Psoas muscle (tissue), 8 donors: ENCODE measurements around the gene MYH1. TPM values are rescaled to one million over a fixed set of nuclear protein-coding genes. Genes with fewer than 3 reads are reported as not detected.

ENCODE experiments used
- ATAC-seq, 4 donors: fragments of 200-7000 bp; cut with Tn5 transposase; one replicate each; pipeline ENCODE4 v1.9.1; 2020; ENCODE audit warnings: moderate library complexity in 3 of 4, mild to moderate bottlenecking in 2 of 4
- DNase-seq, 2 donors: peaks; one replicate each; pipeline ENCODE4 v3.0.0-alpha.2; 2020
- H3K27ac ChIP-seq: fragments of 200-600 bp; one replicate; pipeline ENCODE4 v1.8.0; 2022
- H3K27me3 ChIP-seq, 3 donors: fragments of 200-600 bp in 1 of 3; one replicate each; pipeline versions ENCODE4 v1.6.1 to v1.8.0; 2013 to 2022; ENCODE audit warnings: low read length in 2 of 3, mild to moderate bottlenecking in 2 of 3, moderate library complexity in 1 of 3; ENCODE audit not compliant: insufficient read depth in 3 of 3
- H3K36me3 ChIP-seq, 2 donors: fragments of 200-600 bp in 1 of 2; one replicate each; pipeline versions ENCODE4 v1.6.1 to v1.8.0; 2013 to 2022; ENCODE audit warnings: low read depth in 1 of 2, mild to moderate bottlenecking in 1 of 2, moderate library complexity in 1 of 2; ENCODE audit not compliant: insufficient read depth in 1 of 2
- H3K4me1 ChIP-seq: fragments of 200-600 bp; one replicate; pipeline ENCODE4 v1.8.0; 2022
- H3K4me3 ChIP-seq: fragments of 200-600 bp; one replicate; pipeline ENCODE4 v1.8.0; 2022; ENCODE audit warnings: mild to moderate bottlenecking
- H3K9me3 ChIP-seq: fragments of 200-600 bp; one replicate; pipeline ENCODE4 v1.8.0; 2022
- CTCF ChIP-seq: fragments of 200-600 bp; IDR thresholded peaks from one replicate; pipeline ENCODE4 v1.8.0; 2022; ENCODE audit warnings: antibody characterized with exemption
- whole genome bisulfite sequencing, 3 donors: extraction: QIAGEN DNeasy Blood & Tissue Kit; methylation state at CpG; one replicate each; pipeline versions ENCODE4 v1.1.6 to v1.1.7; 2013; 5-methylcytosine and 5-hydroxymethylcytosine counted together
- intact Hi-C, 2 donors: fragments of 100-400 bp; cut with DNase I; formaldehyde crosslinking; loops; one replicate each; pipeline versions ENCODE4 v1.11.0 to v1.14.2; 2022
- polyA plus RNA-seq, 3 donors: library from polyadenylated mRNA; stranded (reverse); fragments of 200-250 nt; gene quantifications; one replicate each; pipeline ENCODE4 v1.2.3, GENCODE V29; 2013
- total RNA-seq, 4 donors: library from RNA; stranded (reverse); fragmentation: NEBNext Ultra II Directional in 2 of 4; extraction: Animal tissue kit (Norgen Biotek cat#: 25700) in 2 of 4; gene quantifications; one replicate each; pipeline versions ENCODE4 v1.2.1 to v1.2.4, GENCODE V29; 2021 to 2023
- donor health status: healthy with polysubstance abuse.
- donor health status: DM: no; HTN: no; CAD: no; lungs with moderate emphysema.
- donor health status: Bipolar disorder and iron deficiency.
- donor health status: healthy.
- donor health status: DM: yes; HTN: yes; CAD: no.
- donor health status: DM: no; HTN: no; CAD: no.
- donor health status: DM: no; HTN: no; CAD: no.
- donor health status: DM: yes; HTN: yes; CAD: no.

Gene MYH1
- total and polyA plus RNA-seq, 7 donors = 61.5 to 3,329 (median 1,180) TPM

GRCh38 chr17:10482252-10482651, 36.1 kb downstream of the MYH1 start:
- no peak for TF ChIP-seq CTCF
- H3K36me3 ChIP-seq = no peaks in the 10 kb centered on the region
- intact Hi-C loops = no loop called here
- DNase-seq = no peak
- no peak overlapping the region for H3K27ac ChIP-seq
- H3K4me1 ChIP-seq = no peaks in the 10 kb centered on the region
- ATAC-seq = no peak
- peaks cover 0 to 5% (median 0%) of the 10 kb centered on the region in 3 donors for H3K27me3 ChIP-seq
- no peaks in the 10 kb centered on the region for H3K9me3 ChIP-seq
- H3K4me3 ChIP-seq = no peak overlapping the region
- WGBS, 3 donors = 43 to 56% (median 53%) methylated on average over 1 of the region's 1 CpG

- no peaks in the 10 kb centered on the region for H3K36me3 ChIP-seq
- DNase-seq (no peak), ATAC-seq (no peak)
- no peaks in the 10 kb centered on the region for H3K9me3 ChIP-seq
- intact Hi-C loops = loop anchor here in 1 of 2 donors (10.0 kb wide), 2 partner anchors 83 to 153 kb away; no protein-coding TSS in a partner anchor
- H3K4me3 ChIP-seq = no peak overlapping the region
- H3K27ac ChIP-seq = no peak overlapping the region
- WGBS, 3 donors = 72 to 90% (median 80%) methylated on average over 1 of the region's 1 CpG
- TF ChIP-seq CTCF = no peak
- peaks cover 0 to 5% (median 0%) of the 10 kb centered on the region in 3 donors for H3K27me3 ChIP-seq
- no peaks in the 10 kb centered on the region for H3K4me1 ChIP-seq
Measured at GRCh38 chr17:10477701-10478100, 40.6 kb downstream of the MYH1 start.

- intact Hi-C loops = loop anchor here in 1 of 2 donors (10.0 kb wide), 2 partner anchors 80 to 150 kb away; no protein-coding TSS in a partner anchor
- Histone ChIP-seq H3K4me3 (no peak overlapping the region), H3K27me3 (peaks cover 0 to 5% (median 0%) of the 10 kb centered on the region in 3 donors), H3K9me3 (no peaks in the 10 kb centered on the region), H3K36me3 (no peaks in the 10 kb centered on the region), H3K27ac (no peak overlapping the region), H3K4me1 (no peaks in the 10 kb centered on the region)
- no peak for DNase-seq
- no peak for TF ChIP-seq CTCF
- 79 to 89% (median 84%) methylated on average over 4 of the region's 4 CpGs for WGBS, 3 donors
- no peak for ATAC-seq
Measured at GRCh38 chr17:10474536-10474935, 43.8 kb downstream of the MYH1 start.

- Histone ChIP-seq H3K27ac (no peak overlapping the region), H3K4me1 (no peaks in the 10 kb centered on the region), H3K4me3 (no peak overlapping the region), H3K9me3 (no peaks in the 10 kb centered on the region), H3K36me3 (no peaks in the 10 kb centered on the region), H3K27me3 (no peaks in the 10 kb centered on the region)
- TF ChIP-seq CTCF = no peak
- 94 to 100% (median 98%) methylated on average over 1 of the region's 1 CpG for WGBS, 3 donors
- no peak for DNase-seq
- intact Hi-C loops = loop anchor here in 1 of 2 donors (10.0 kb wide), 2 partner anchors 77 to 147 kb away; no protein-coding TSS in a partner anchor
- ATAC-seq = no peak
Measured at GRCh38 chr17:10471858-10472257, 46.5 kb downstream of the MYH1 start.

GRCh38 chr17:10469459-10469858, 48.9 kb downstream of the MYH1 start, which contains the start of gene MYH4:
TSS of gene MYH4 (minus strand) at chr17:10469559. CDS start at chr17:10466745, 2,814 bp downstream.
- ATAC-seq (no peak), DNase-seq (no peak)
- intact Hi-C loops = no loop called here
- Histone ChIP-seq H3K36me3 (no peaks in the 10 kb centered on the region), H3K4me1 (no peaks in the 10 kb centered on the region), H3K27me3 (no peaks in the 10 kb centered on the region), H3K9me3 (no peaks in the 10 kb centered on the region), H3K27ac (no peak within 1 kb of the TSS), H3K4me3 (no peak within 1 kb of the TSS)
- 26 to 51% (median 45%) methylated on average over 1 of the region's 1 CpG for WGBS, 3 donors
- no peak for TF ChIP-seq CTCF
